ENCODE measurements around the gene CPPED1. TPM values are rescaled to one million over a fixed set of nuclear protein-coding genes. Genes with fewer than 3 reads are reported as not detected.

Gene CPPED1
- polyA plus RNA-seq, 3 donors, result 100 to 292 (median 259) TPM

GRCh38 chr16:12690024-12690423, 113.7 kb downstream of the CPPED1 start:
- H3K4me1 Mint-ChIP-seq, result peaks cover 10% of the 10 kb centered on the region
- intact Hi-C loops (cut with micrococcal nuclease), result no loop called here
- WGBS (ENCODE audit: insufficient coverage), result 100% methylated on average over 5 of the region's 5 CpGs
- Histone ChIP-seq H3K4me2 (replicated peaks; ENCODE audit: extremely low read depth, low read length, poor library complexity, severe bottlenecking) (no peak overlapping the region), H3K79me2 (ENCODE audit: insufficient read depth, low read length) (peaks cover 29% of the 10 kb centered on the region), H3K36me3 (replicated peaks in 1 of 2; ENCODE audit: control insufficient read depth in 1 of 2, insufficient read depth in 2 of 2, low read length in 2 of 2) (peaks cover 44 to 69% of the 10 kb centered on the region in 2 donors), H4K20me1 (ENCODE audit: insufficient read depth, low read length) (peaks cover 100% of the 10 kb centered on the region), H3K27ac (ENCODE audit: low read depth in 1 of 2, low read length in 2 of 2) (no peak overlapping the region), H3K9ac (ENCODE audit: insufficient read depth, low read length, poor library complexity, severe bottlenecking) (no peak overlapping the region), H2AFZ (ENCODE audit: insufficient read depth, low read depth, low read length, poor library complexity, severe bottlenecking) (no peak overlapping the region), H3K4me1 (ENCODE audit: control insufficient read depth in 1 of 2, insufficient read depth in 2 of 2, low read length in 2 of 2) (peaks cover 6% of the 10 kb centered on the region in 2 donors), H3K4me3 (replicated peaks in 1 of 3; ENCODE audit: low read depth in 2 of 3, low read length in 3 of 3) (no peak overlapping the region), H3K27me3 (ENCODE audit: control insufficient read depth in 2 of 2, insufficient read depth in 2 of 2, low read length in 2 of 2) (no peaks in the 10 kb centered on the region), H3K9me3 (replicated peaks in 1 of 2; ENCODE audit: control insufficient read depth in 1 of 2, insufficient read depth in 1 of 2, low read length in 2 of 2) (no peaks in the 10 kb centered on the region)
- H3K9me3 Mint-ChIP-seq, result peaks cover 0 to 4% (median 0%) of the 10 kb centered on the region in 7 donors
- peaks cover 18 to 64% of the 10 kb centered on the region in 2 donors for H3K36me3 Mint-ChIP-seq
- peak overlapping the region in 2 of 7 donors; percentile 10 to 77 for H3K27ac Mint-ChIP-seq
- DNase-seq, result no peak
- peaks cover 0 to 2% (median 0%) of the 10 kb centered on the region in 3 donors for H3K27me3 Mint-ChIP-seq (ENCODE audit: low read depth in 3 of 3)
- TF ChIP-seq, protein P1, sequence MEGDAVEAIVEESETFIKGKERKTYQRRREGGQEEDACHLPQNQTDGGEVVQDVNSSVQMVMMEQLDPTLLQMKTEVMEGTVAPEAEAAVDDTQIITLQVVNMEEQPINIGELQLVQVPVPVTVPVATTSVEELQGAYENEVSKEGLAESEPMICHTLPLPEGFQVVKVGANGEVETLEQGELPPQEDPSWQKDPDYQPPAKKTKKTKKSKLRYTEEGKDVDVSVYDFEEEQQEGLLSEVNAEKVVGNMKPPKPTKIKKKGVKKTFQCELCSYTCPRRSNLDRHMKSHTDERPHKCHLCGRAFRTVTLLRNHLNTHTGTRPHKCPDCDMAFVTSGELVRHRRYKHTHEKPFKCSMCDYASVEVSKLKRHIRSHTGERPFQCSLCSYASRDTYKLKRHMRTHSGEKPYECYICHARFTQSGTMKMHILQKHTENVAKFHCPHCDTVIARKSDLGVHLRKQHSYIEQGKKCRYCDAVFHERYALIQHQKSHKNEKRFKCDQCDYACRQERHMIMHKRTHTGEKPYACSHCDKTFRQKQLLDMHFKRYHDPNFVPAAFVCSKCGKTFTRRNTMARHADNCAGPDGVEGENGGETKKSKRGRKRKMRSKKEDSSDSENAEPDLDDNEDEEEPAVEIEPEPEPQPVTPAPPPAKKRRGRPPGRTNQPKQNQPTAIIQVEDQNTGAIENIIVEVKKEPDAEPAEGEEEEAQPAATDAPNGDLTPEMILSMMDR (IDR thresholded peaks at IDR 0.05), result no peak
- H3K4me3 Mint-ChIP-seq, result no peak overlapping the region

DNA sequence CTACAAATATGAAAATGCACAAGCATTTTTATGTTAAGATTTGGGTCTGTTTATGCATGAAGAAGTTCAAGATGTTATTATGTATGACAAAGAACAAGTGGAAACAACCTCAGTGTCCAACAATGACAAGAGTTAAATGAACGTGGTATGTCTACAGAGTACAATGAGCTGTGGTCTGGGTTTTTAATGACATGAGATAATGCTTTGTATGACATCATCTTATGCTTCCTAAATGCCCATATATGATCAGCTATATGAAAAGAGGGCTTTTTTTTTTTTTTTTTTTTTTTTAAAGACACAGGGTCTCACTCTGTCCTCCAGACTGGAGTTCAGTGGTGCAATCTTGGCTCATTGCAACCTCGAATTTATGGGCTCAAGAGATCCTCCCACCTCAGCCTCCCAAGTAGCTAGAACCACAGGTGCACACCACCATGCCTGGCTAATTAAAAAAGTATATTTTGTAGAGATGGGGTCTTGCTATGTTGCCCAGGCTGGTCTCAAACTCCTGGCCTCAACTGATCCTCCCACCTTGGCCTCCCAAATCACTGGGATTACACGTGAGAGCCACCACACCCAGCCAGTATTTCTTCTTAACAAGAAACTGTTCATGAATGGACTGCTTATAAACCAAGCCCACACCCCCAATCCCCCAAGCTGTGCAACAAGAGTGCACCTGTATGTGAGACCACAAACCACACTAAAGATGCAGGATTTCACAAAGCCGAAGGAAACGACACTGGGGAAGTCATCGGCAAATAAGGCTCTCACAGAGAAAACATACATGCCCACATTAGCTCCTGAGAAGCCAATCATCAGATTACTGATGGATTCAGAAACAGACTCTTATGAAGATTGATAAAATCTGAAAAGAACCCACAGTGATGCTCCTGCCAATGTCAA, 114.5 kb downstream of the CPPED1 start:
- H3K4me3 Mint-ChIP-seq, result no peak overlapping the region
- peaks cover 6% of the 10 kb centered on the region in 2 donors for H3K4me1 ChIP-seq (ENCODE audit: control insufficient read depth in 1 of 2, insufficient read depth in 2 of 2, low read length in 2 of 2)
- H3K36me3 ChIP-seq (replicated peaks in 1 of 2; ENCODE audit: control insufficient read depth in 1 of 2, insufficient read depth in 2 of 2, low read length in 2 of 2), result peaks cover 41 to 70% of the 10 kb centered on the region in 2 donors
- no peak overlapping the region for H3K27ac ChIP-seq (ENCODE audit: low read depth in 1 of 2, low read length in 2 of 2)
- H3K4me3 ChIP-seq (replicated peaks in 1 of 3; ENCODE audit: low read depth in 2 of 3, low read length in 3 of 3), result no peak overlapping the region
- intact Hi-C loops (cut with micrococcal nuclease), result no loop called here
- peaks cover 0 to 4% (median 0%) of the 10 kb centered on the region in 7 donors for H3K9me3 Mint-ChIP-seq
- TF ChIP-seq, protein P1 (IDR thresholded peaks at IDR 0.05), result no peak
- peaks cover 20 to 68% of the 10 kb centered on the region in 2 donors for H3K36me3 Mint-ChIP-seq
- WGBS (ENCODE audit: insufficient coverage), result 100% methylated on average over 1 of the region's 6 CpGs
- peak overlapping the region in 2 of 7 donors; percentile 61 to 80 for H3K27ac Mint-ChIP-seq
- peaks cover 100% of the 10 kb centered on the region for H4K20me1 ChIP-seq (ENCODE audit: insufficient read depth, low read length)
- H3K27me3 ChIP-seq (ENCODE audit: control insufficient read depth in 2 of 2, insufficient read depth in 2 of 2, low read length in 2 of 2), result no peaks in the 10 kb centered on the region
- H3K9me3 ChIP-seq (replicated peaks in 1 of 2; ENCODE audit: control insufficient read depth in 1 of 2, insufficient read depth in 1 of 2, low read length in 2 of 2), result no peaks in the 10 kb centered on the region
- no peak overlapping the region for H3K9ac ChIP-seq (ENCODE audit: insufficient read depth, low read length, poor library complexity, severe bottlenecking)
- H3K27me3 Mint-ChIP-seq (ENCODE audit: low read depth in 3 of 3), result peaks cover 0 to 2% (median 0%) of the 10 kb centered on the region in 3 donors
- H3K79me2 ChIP-seq (ENCODE audit: insufficient read depth, low read length), result peaks cover 35% of the 10 kb centered on the region
- H2AFZ ChIP-seq (ENCODE audit: insufficient read depth, low read depth, low read length, poor library complexity, severe bottlenecking), result no peak overlapping the region
- H3K4me2 ChIP-seq (replicated peaks; ENCODE audit: extremely low read depth, low read length, poor library complexity, severe bottlenecking), result no peak overlapping the region
- peaks cover 10% of the 10 kb centered on the region for H3K4me1 Mint-ChIP-seq
- no peak for DNase-seq
